GM19463 (cell line): Measurements from ENCODE around the gene CEP89.
"Not testable (repeated sequence)": the region's sequence is repeated elsewhere in the genome, so short reads cannot be mapped to it uniquely, and the experiment has no call there.

Experiments
- ATAC-seq: cut with Tn5 transposase; IDR thresholded peaks from one replicate; pipeline ENCODE4 v1.9.1; 2021; ENCODE audit warnings: mild to moderate bottlenecking, moderate library complexity; ENCODE audit not compliant: unreplicated experiment

CEP89 gene

GRCh38 chr19:32848035-32848434, 123.7 kb downstream of the CEP89 start:
- ATAC-seq: not testable (repeated sequence)

GRCh38 chr19:32843716-32844245, 128.0 kb downstream of the CEP89 start:
- no peak for ATAC-seq

- no peak for ATAC-seq
Observed at GRCh38 chr19:32842061-32842460, 129.7 kb downstream of the CEP89 start.

- no peak for ATAC-seq
Observed at GRCh38 chr19:32837531-32837930, 134.2 kb downstream of the CEP89 start.

DNA sequence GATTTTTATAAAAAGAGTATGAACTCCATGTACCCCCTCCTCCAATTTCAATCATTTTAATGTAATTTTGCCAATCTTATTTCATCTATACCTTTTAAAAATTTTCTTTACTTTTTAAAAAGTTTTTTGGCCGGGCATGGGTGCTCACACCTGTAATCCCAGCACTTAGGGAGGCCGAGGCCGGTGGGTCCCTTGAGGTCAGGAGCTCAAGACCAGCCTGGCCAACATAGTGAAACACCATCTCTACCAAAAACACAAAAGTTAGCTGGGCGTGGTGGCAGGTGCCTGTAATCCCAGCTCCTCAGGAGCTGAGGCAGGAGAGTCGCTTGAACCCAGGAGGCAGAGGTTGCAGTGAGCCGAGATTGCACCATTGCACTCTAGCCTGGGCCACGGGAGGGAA, 138.4 kb downstream of the CEP89 start:
- not testable (repeated sequence) for ATAC-seq

GRCh38 chr19:32832825-32833224, 138.9 kb downstream of the CEP89 start:
- ATAC-seq: not testable (repeated sequence)

- not testable (repeated sequence) for ATAC-seq
Observed at GRCh38 chr19:32832094-32832493, 139.7 kb downstream of the CEP89 start.

DNA sequence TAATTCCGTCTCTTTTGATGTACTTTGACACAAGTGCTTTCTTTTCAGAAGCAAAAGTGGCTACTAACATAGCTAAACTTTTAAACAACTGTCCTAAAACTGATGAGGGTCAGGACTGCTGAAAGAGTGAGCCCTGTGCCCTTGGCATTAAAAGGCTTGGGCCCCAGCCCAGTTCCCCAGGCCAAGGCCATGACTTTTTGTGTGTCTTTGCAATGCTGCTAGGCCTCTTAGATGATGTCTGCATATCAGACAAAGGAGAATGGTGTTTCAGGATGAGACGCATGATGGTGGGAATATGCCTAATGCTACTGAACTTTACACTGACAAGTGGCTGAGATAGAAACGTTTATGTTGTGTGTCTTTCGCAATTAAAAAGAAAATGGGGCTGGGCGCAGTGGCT, 140.1 kb downstream of the CEP89 start:
- no peak for ATAC-seq

DNA sequence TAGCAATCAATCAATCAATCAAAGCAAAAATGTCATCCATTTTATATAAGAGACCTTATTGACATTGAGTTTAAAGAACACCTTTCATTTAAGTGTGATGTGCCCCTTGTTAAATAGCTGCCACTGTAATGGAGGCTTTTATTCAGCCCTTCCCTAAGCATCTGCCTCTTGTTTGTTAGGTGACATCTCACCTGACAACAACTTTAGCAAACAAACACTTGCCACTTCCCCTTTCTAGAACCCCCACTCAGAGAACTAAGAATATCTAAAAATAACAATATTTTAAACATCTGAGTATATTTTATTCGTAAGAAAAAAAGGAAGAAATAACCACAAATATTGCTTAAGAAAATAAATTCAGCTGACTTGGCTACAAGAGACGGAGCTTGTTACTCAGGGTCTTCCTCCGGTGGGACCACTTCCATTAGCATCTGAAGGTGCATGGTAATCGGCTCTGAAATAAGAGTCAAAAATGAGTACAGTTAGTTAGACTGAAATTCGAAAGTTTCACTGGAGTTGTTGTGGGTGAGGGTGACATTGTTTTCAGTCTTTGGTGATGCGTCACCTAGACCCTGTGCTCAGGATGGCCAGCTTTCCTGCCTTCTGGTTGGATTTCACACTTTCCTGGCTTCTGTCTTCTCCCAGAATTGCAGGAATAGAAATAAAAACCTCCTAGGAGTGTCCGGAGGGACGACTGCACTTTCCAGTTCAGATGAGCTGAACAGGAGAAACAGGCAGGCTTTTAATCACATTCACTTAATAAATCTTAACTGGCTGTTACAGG, 141.3 kb downstream of the CEP89 start:
- no peak for ATAC-seq

- no peak for ATAC-seq
Observed at GRCh38 chr19:32829345-32829896, 142.3 kb downstream of the CEP89 start.

DNA sequence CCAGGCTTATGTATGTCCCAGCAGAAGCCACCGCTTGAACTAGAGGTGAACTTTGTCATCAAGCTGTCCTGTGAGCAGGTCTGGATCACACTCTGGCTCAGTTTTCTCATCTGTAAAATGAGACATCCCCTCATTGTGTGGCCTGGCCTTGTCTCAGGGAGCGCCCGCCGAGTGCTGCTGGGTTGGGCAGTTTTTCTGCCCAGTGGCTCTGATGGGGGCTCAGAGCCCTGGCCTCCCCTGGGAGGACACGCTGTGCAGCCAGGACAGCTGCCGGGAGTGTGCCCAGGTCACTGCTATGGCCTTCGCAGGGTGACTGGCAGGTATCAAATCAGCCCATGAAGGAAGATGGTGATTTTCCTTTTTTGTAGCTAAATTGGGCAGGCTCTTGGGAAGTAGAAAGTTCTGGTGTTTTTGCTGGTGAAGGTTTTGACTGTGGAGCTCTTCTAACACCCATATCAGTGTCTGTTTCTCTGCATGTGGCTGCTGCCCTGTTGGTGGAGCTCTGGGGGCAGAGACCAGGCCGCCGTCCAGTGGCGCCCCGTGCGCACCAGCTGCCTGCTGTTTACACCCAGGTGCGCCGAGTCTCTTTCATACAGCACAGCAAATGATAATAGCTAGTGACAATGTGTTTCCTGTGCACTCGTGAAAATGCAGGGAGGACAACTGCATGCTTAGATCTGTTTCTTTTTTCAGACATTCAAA, 143.0 kb downstream of the CEP89 start:
- ATAC-seq: no peak

GRCh38 chr19:32828139-32828538, 143.6 kb downstream of the CEP89 start:
- no peak for ATAC-seq
